ENCODE data around the gene NOS1AP.

The NOS1AP gene

DNA sequence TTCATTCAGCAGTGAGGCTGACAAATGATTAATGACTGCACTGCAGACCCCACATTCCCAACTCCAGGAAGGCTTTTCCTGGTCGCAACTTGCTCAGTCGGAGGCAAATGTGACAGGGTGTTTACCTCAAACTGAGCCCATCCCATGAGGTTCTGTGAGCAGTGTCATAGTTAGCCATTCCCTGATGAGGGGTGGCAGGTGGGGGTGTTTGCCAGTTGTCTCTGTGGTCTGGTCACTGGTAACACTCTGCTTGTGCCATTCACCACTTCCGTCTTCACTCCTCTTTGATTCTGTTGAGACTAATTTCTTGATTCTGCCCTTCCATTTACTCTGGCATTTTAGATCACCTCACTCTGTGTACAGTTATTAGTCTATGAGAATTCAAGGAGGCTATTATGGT, 73.5 kb downstream of the NOS1AP start:
- Histone ChIP-seq H3K36me3 (no peaks in the 10 kb centered on the region), H3K27me3 (no peaks in the 10 kb centered on the region), H3K4me3 (no peak overlapping the region), H3K9me3 (no peaks in the 10 kb centered on the region), H3K27ac (no peak overlapping the region), H3K4me1 (peaks cover 0 to 5% (median 0%) of the 10 kb centered on the region in 4 donors)
- TF ChIP-seq, protein P1, sequence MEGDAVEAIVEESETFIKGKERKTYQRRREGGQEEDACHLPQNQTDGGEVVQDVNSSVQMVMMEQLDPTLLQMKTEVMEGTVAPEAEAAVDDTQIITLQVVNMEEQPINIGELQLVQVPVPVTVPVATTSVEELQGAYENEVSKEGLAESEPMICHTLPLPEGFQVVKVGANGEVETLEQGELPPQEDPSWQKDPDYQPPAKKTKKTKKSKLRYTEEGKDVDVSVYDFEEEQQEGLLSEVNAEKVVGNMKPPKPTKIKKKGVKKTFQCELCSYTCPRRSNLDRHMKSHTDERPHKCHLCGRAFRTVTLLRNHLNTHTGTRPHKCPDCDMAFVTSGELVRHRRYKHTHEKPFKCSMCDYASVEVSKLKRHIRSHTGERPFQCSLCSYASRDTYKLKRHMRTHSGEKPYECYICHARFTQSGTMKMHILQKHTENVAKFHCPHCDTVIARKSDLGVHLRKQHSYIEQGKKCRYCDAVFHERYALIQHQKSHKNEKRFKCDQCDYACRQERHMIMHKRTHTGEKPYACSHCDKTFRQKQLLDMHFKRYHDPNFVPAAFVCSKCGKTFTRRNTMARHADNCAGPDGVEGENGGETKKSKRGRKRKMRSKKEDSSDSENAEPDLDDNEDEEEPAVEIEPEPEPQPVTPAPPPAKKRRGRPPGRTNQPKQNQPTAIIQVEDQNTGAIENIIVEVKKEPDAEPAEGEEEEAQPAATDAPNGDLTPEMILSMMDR (IDR thresholded peaks at IDR 0.05): no peak
- no peak for DNase-seq
- intact Hi-C loops (cut with DNase I; ENCODE audit: low total_unique reads): no loop called here

GRCh38 chr1:162144268-162144667, 74.8 kb downstream of the NOS1AP start:
- Histone ChIP-seq H3K4me3 (no peak overlapping the region), H3K9me3 (no peaks in the 10 kb centered on the region), H3K27ac (no peak overlapping the region), H3K27me3 (no peaks in the 10 kb centered on the region), H3K36me3 (no peaks in the 10 kb centered on the region), H3K4me1 (peaks cover 0 to 5% (median 0%) of the 10 kb centered on the region in 4 donors)
- TF ChIP-seq, protein P1 (IDR thresholded peaks at IDR 0.05): no peak
- intact Hi-C loops (cut with DNase I; ENCODE audit: low total_unique reads): no loop called here
- no peak for DNase-seq

GRCh38 chr1:162144853-162145252, 75.4 kb downstream of the NOS1AP start:
- Histone ChIP-seq H3K36me3 (no peaks in the 10 kb centered on the region), H3K27me3 (no peaks in the 10 kb centered on the region), H3K27ac (no peak overlapping the region), H3K4me1 (peaks cover 0 to 5% (median 0%) of the 10 kb centered on the region in 4 donors), H3K4me3 (no peak overlapping the region), H3K9me3 (no peaks in the 10 kb centered on the region)
- intact Hi-C loops (cut with DNase I; ENCODE audit: low total_unique reads): no loop called here
- no peak for DNase-seq
- TF ChIP-seq, protein P1 (IDR thresholded peaks at IDR 0.05): no peak

DNA sequence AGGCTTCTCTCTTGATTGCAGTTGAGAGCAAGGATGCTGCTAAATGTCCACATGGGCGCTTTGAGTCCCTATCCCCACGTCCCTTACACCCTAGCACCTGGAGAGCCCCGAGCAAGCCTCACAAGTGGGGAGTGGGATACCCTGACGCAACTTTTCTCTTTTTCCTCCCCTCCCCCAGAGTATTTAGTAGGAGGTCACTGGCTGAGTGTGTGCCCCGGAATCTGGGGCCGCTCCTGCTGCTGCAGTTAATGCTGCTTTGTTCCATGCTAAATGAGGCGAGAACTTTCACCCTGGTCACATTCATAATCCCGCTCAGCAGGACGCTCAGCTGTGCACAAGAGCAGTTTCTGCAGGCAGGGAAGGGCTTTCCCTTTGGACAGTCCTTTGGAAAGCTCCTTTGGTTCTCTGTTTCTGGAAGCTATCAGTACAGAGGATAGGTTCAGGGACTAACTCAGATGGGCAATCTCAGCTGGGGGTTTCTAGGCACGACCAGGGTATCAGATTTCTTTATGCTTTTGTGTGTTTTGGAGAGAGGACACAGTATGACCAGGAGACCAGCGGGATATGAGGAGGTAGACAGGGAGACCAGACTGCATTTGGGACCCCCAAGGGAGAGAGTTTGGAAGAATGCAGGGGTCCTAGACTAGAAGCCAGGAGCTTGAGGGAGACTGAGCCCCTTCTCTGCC, 75.9 kb downstream of the NOS1AP start:
- H3K27ac ChIP-seq: no peak overlapping the region
- H3K4me1 ChIP-seq: peaks cover 0 to 5% (median 0%) of the 10 kb centered on the region in 4 donors
- H3K36me3 ChIP-seq: no peaks in the 10 kb centered on the region
- H3K27me3 ChIP-seq: no peaks in the 10 kb centered on the region
- DNase-seq: no peak
- TF ChIP-seq, protein P1 (IDR thresholded peaks at IDR 0.05): no peak
- H3K9me3 ChIP-seq: no peaks in the 10 kb centered on the region
- no peak overlapping the region for H3K4me3 ChIP-seq
- intact Hi-C loops (cut with DNase I; ENCODE audit: low total_unique reads): no loop called here

GRCh38 chr1:162145966-162146696, 76.6 kb downstream of the NOS1AP start:
- H3K27ac ChIP-seq: no peak overlapping the region
- DNase-seq: no peak
- intact Hi-C loops (cut with DNase I; ENCODE audit: low total_unique reads): no loop called here
- no peaks in the 10 kb centered on the region for H3K27me3 ChIP-seq
- peaks cover 0 to 5% (median 0%) of the 10 kb centered on the region in 4 donors for H3K4me1 ChIP-seq
- TF ChIP-seq, protein P1 (IDR thresholded peaks at IDR 0.05): no peak
- H3K4me3 ChIP-seq: no peak overlapping the region
- H3K9me3 ChIP-seq: no peaks in the 10 kb centered on the region
- H3K36me3 ChIP-seq: no peaks in the 10 kb centered on the region

Data from tibial artery (tissue), 4 donors.